GM18517 (cell line): ENCODE measurements around the gene GSC.
"Not testable (repeated sequence)": the region's sequence is repeated elsewhere in the genome, so short reads cannot be mapped to it uniquely, and the experiment has no call there.

ENCODE experiments used
- ATAC-seq: cut with Tn5 transposase; IDR thresholded peaks from one replicate; pipeline ENCODE4 v1.9.1; 2021; ENCODE audit warnings: mild to moderate bottlenecking, moderate library complexity; ENCODE audit not compliant: unreplicated experiment

Gene GSC

DNA sequence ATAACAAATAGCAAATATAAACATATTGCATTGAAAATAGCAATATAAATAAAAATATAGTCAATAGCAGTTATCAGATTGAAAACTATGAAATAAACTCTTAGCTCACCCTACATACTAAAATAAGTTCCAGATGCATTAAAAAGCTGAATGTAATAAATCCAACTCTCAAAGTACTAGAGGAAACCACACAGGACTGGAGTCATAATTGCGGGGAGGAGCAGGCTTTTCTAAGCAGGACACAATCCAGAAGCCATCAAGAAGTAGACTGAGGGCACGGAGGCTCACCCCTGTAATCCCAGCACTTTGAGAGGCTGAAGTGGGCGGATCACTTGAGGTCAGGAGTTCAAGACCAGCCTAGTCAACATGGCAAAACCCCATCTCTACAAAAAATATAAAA is 22.2 kb downstream of the GSC start:
- no peak for ATAC-seq

DNA sequence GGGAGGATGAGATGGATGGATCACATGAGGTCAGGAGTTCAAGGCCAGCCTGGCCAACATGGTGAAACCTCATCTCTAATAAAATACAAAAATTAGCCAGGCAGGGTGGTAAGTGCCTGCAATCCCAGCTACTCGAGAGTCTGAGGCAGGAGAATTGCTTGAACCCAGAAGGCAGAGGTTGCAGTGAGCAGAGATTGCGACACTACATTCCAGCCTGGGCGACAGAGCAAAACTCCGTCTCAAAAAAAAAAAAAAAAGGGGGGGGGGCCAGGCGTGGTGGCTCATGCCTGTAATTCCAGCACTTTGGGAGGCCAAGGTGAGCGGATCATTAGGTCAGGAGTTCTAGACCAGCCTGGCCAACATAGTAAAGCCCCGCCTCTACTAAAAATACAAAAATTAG is 22.8 kb downstream of the GSC start:
- not testable (repeated sequence) for ATAC-seq

DNA sequence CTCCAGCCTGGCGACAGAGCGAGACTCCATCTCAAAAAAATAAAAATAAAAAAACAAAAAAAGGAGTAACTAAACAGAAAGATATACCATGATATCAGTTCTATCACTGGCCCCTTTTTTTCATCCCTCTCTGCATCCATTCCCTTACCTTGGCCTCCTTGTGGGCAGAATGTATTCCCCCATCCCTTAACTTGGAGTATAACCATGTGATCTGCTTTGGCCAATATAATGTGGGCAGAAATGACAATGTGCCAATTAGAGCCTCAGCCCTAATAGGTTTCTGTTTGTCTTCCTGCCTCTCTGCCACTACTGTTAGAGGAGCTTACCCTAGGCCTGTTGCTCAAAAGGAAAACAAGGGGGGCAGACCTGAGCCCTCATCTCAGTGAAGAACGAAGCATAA is 23.8 kb downstream of the GSC start:
- no peak for ATAC-seq

DNA sequence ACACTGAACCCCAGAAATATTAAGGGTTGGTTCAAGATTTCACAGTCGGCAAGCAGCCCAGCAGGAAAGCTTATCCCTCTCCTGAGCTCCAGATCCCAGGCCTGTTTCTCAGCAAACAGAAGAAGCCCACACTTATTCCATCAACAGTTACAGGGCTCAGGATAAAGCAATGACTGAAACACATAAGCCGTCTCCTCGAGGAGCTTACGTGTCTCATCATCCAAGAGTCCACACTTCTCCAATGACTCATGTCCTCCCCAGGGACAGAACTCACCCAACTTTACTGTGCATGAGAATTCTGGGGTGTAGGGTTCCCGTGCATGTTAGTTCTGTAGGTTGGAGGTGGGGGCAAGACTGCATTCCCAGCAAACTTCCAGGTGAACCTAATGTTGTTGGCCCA is 31.2 kb downstream of the GSC start:
- ATAC-seq = no peak

DNA sequence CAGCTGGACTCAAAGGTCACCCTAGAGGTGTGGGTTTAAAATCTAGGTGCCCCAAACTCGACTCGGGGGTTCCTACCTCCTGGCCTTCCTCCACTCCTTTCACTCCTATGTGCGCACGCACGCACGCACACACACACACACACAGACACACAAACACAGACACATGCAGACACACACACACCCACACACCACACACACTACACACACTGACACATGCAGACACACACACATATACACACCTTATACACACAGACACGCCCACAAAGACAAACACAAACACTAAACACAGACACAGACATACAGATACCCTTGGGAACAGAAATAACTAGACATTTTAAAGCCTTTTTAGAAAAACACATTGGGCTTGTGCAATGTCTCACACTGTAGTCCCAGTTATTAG is 31.8 kb downstream of the GSC start:
- no peak for ATAC-seq

DNA sequence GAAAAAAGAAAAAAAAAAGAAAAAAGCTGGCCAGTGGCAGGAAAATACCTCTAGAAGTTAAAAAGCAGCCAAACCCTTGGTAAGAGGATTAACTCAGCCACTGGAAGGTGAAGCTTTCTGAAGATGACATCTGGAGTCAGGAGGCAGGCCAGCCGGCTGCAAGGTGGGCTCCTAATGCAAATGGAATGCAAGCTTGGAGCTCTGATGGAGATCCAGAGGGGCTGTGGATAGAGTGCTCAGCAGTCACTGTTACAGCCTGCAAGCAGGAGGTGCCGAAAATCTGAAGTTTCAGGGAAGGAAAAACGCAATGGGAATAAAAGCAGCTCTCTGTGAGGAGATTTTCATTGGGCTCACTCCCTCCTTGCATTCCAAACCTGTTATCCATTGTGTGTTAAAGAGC is 41.0 kb downstream of the GSC start:
- no peak for ATAC-seq

DNA sequence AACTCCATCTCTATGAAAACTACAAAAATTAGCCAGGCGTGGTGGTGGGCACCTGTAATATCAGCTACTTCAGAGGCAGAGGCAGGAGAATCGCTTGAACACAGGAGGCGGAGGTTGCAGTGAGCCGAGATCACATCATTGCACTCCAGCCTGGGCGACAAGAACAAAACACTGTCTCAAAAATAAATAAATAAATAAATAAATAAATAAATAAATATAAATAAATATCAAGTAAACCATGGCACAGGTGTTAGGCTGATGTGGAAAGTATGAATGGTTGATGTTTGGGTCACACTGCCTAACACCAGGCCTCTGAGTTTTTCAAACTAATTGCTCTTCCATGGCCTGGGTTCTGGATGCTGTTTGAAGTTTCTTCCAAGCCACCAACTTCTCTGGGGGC is 41.5 kb downstream of the GSC start:
- not testable (repeated sequence) for ATAC-seq

DNA sequence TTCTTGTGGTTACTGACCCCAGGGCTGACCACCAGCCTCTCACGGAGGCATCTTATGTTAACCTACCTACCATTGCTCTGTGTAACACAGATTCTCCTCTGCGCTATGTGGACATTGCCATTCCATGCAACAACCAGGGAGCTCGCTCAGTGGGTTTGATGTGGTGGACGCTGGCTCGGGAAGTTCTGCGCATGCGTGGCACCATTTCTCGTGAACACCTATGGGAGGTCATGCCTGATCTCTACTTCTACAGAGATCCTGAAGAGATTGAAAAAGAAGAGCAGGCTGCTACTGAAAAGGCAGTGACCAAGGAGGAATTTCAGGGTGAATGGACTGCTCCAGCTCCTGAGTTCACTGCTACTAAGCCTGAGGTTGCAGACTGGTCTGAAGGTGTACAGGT is 43.3 kb downstream of the GSC start:
- ATAC-seq = not testable (repeated sequence)

DNA sequence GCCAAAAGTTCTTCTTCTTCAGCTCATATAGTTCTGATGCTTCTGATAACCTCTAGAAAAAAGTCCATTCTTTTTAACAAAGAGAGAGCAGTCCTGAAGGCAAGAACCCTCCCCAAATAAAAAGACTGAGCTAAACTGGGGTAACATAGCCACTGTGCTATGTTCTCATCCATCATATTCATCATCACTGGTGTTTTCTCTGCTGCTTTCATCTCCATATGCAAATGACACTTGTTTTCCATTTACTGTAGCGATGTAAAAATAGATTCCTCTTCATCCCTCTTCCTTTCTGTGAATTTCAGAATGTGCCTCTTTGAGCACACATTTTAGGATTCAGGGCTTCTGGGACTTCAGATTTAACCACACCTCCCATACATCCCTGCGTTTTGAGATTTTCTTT is 44.9 kb downstream of the GSC start:
- ATAC-seq = no peak

DNA sequence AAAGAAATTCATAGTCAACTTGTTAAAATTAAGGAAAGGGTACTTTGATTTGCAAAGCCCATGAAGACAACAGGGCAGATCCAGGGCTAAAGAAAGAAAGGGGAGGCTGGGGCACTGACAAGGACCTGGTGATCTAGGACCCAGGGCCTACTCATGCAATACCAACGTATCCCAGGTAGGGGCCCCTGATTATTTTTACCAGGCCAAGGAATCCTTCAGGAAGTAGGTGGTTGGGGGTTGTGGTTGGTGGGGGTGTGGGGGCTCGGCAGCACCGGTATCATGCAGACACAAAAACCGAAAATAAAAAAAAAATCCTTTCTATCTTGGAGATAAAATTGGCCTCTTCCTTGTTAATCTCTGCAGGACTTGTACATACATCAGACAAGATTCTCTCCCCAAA is 47.5 kb downstream of the GSC start:
- no peak for ATAC-seq
